Pericardium fibroblast (primary cell): ENCODE measurements around the gene SCGB1D4. TPM values are rescaled to one million over a fixed set of nuclear protein-coding genes. Genes with fewer than 3 reads are reported as not detected.

Experiments used
- total RNA-seq: library from RNA; depleted of rRNA; stranded (reverse); fragments of >200 nt; gene quantifications from 2 replicates; pipeline ENCODE4 v1.2.3, GENCODE V29; 2015

The SCGB1D4 gene
- not detected in 2 replicates for total RNA-seq

DNA sequence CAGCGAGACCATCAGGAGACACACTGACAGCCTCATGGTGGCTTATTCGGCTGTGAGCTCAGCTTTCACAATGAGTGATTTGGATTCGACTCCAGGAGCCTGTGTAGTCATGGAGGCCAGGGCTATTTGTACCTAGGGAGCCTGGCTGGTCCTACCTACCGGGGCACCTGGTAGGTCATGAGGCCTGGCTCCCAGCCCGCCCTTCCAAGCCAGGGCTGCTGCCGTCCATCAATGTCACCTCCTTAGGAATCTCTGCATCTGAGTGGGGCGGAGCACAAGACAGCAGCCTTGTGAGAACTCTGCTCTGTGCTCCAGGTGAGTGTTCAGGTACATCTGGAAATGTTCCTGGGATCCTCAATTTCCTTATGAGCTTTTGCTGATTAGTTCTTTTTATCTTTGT is at the start of gene SCGB1D4:
TSS of gene SCGB1D4 (minus strand) at position 101 of the 400 bp plus-strand sequence. CDS start at position 36, 65 bp downstream.

DNA sequence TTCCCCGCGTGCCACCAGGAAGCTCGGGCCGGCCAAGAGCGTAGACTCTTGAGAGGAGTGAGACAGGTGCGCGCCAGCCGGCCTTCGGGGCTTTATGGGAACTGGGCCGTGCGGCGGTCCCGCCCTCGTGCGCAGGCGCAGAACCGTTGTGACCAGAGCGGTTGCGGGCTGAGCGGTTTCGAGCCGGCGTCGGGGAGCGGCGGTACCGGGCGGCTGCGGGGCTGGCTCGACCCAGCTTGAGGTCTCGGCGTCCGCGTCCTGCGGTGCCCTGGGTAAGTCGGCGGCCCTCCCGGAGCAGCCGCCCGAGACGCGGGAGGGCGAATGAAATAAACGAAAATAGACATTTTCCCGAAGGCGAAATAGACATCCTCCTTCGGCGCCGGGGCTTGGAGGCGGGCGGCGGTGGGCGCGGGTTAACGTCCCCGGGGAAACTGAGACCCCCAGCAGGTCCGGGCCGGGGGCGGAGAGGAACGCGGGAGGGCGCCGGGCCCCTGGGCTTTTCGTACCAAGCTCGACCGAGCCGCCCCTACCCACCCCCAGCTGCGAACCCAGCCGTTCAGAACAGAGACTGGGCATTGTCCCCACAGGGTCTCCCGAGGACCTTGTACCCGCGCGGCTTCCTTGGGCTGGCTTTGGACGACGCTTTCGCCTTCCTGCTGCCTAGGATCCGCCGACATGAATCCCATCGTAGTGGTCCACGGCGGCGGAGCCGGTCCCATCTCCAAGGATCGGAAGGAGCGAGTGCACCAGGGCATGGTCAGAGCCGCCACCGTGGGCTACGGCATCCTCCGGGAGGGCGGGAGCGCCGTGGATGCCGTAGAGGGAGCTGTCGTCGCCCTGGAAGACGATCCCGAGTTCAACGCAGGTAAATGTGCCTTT is 38.7 kb upstream of the SCGB1D4 start, which contains the start of gene ASRGL1:
TSS of gene ASRGL1 (plus strand) at position 146 of the 879 bp plus-strand sequence. CDS start at position 676, 530 bp downstream.

DNA sequence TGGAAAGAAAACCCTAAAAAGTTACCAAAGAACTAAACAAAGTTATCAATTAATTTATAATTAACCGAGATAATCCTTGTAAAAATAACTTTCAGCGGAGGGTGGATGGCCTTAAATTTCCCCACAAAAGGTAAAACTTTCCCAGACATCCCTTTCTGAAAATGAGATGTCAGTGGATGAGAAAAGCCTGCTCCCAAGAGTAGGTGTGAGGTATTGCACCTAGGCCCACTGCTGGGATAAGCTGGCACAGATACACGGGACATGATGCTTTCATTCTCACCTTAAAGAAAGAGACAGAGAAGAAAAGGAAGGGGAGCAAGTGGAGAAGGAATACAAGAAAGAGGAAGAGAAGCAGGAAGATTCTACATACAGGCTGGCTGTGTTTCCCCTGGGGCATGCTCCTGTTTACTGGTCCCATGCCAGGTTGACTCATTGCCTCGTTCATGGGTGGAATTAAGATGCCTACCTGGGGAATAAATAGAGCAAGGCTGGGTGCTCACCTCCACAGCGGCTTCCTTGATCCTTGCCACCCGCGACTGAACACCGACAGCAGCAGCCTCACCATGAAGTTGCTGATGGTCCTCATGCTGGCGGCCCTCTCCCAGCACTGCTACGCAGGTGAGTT is 29.1 kb downstream of the SCGB1D4 start, which contains the start of gene SCGB2A2:
TSS of gene SCGB2A2 (plus strand) at position 505 of the 625 bp plus-strand sequence. CDS start at position 564, 59 bp downstream.

Other genes with a start within 250 kb of the SCGB1D4 start
- 2.3 and 4.0 TPM in 2 replicates for gene INCENP, start 175.1 kb downstream of the SCGB1D4 start, total RNA-seq
- gene SCGB1D1, start 108.9 kb downstream of the SCGB1D4 start, total RNA-seq: not detected in 2 replicates
- not detected in 2 replicates for gene SCGB2A1, start 90.4 kb downstream of the SCGB1D4 start, total RNA-seq
- not detected in 2 replicates for gene SCGB1D2, start 56.8 kb downstream of the SCGB1D4 start, total RNA-seq
- not detected in 2 replicates for gene SCGB2A2, start 28.9 kb downstream of the SCGB1D4 start, total RNA-seq
- 0.68 and 1.3 TPM in 2 replicates for gene ASRGL1, start 38.4 kb upstream of the SCGB1D4 start, total RNA-seq
- gene SCGB1A1, start 120.0 kb upstream of the SCGB1D4 start, total RNA-seq: not detected in 2 replicates
- gene AHNAK, start 247.7 kb upstream of the SCGB1D4 start, total RNA-seq: 358 and 476 TPM in 2 replicates